IPS-18c (cell line): ENCODE data around the gene TMEM214.
A peak's percentile ranks its signal among the peaks of the same experiment; 100 is the strongest.

Experiments used
- H3K4me3 ChIP-seq: 2 replicates; pipeline ENCODE4 v1.7.0; 2013; ENCODE audit warnings: low read depth, mild to moderate bottlenecking, low read length, moderate library complexity; ENCODE audit not compliant: insufficient read depth
- H3K9me3 ChIP-seq: one replicate; pipeline ENCODE4 v1.6.1; 2013; ENCODE audit warnings: mild to moderate bottlenecking, low read length, moderate library complexity; ENCODE audit not compliant: control insufficient read depth, insufficient read depth

The TMEM214 gene

GRCh38 chr2:27084297-27085061 lies 51.7 kb downstream of the TMEM214 start:
- no peak overlapping the region for H3K4me3 ChIP-seq

GRCh38 chr2:27085062-27085672 lies 52.4 kb downstream of the TMEM214 start:
- Histone ChIP-seq H3K9me3 (no peaks in the 10 kb centered on the region), H3K4me3 (peak overlapping the region; percentile 69)

More at GRCh38 chr2:27084297-27085061, 51.7 kb downstream of the TMEM214 start:
- no peaks in the 10 kb centered on the region for H3K9me3 ChIP-seq

GRCh38 chr2:27085673-27086089 lies 52.9 kb downstream of the TMEM214 start:
- H3K9me3 ChIP-seq = no peaks in the 10 kb centered on the region

GRCh38 chr2:27086090-27086723 lies 53.4 kb downstream of the TMEM214 start:
- Histone ChIP-seq H3K9me3 (no peaks in the 10 kb centered on the region), H3K4me3 (peak overlapping the region; percentile 75)

More at GRCh38 chr2:27085673-27086089, 52.9 kb downstream of the TMEM214 start:
- H3K4me3 ChIP-seq = peak overlapping the region; percentile 69

GRCh38 chr2:27086724-27087593 lies 54.2 kb downstream of the TMEM214 start, which contains the start of gene KHK:
Gene KHK (plus strand): TSS chr2:27086772. CDS start chr2:27087260, 488 bp downstream.
- H3K9me3 ChIP-seq = no peaks in the 10 kb centered on the region
- peak within 1 kb of the TSS; percentile 75 for H3K4me3 ChIP-seq

GRCh38 chr2:27087823-27088410 lies 55.2 kb downstream of the TMEM214 start:
- H3K9me3 ChIP-seq = no peaks in the 10 kb centered on the region
- no peak overlapping the region for H3K4me3 ChIP-seq

GRCh38 chr2:27088634-27089033 lies 55.9 kb downstream of the TMEM214 start:
- no peak overlapping the region for H3K4me3 ChIP-seq
- H3K9me3 ChIP-seq = no peaks in the 10 kb centered on the region

- Histone ChIP-seq H3K9me3 (no peaks in the 10 kb centered on the region), H3K4me3 (no peak overlapping the region)
Measured at GRCh38 chr2:27089111-27089954, 56.6 kb downstream of the TMEM214 start.
